Hematopoietic multipotent progenitor cell treated with erythropoietin and hydrocortisone succinate and interleukin-3 and kit ligand, for 4 days (in vitro differentiated cells): ENCODE measurements around the gene DLG5.

ENCODE experiments used
- DNase-seq: peaks from one replicate; pipeline ENCODE4 v3.0.0-alpha.2; 2015

The DLG5 gene, protein sequence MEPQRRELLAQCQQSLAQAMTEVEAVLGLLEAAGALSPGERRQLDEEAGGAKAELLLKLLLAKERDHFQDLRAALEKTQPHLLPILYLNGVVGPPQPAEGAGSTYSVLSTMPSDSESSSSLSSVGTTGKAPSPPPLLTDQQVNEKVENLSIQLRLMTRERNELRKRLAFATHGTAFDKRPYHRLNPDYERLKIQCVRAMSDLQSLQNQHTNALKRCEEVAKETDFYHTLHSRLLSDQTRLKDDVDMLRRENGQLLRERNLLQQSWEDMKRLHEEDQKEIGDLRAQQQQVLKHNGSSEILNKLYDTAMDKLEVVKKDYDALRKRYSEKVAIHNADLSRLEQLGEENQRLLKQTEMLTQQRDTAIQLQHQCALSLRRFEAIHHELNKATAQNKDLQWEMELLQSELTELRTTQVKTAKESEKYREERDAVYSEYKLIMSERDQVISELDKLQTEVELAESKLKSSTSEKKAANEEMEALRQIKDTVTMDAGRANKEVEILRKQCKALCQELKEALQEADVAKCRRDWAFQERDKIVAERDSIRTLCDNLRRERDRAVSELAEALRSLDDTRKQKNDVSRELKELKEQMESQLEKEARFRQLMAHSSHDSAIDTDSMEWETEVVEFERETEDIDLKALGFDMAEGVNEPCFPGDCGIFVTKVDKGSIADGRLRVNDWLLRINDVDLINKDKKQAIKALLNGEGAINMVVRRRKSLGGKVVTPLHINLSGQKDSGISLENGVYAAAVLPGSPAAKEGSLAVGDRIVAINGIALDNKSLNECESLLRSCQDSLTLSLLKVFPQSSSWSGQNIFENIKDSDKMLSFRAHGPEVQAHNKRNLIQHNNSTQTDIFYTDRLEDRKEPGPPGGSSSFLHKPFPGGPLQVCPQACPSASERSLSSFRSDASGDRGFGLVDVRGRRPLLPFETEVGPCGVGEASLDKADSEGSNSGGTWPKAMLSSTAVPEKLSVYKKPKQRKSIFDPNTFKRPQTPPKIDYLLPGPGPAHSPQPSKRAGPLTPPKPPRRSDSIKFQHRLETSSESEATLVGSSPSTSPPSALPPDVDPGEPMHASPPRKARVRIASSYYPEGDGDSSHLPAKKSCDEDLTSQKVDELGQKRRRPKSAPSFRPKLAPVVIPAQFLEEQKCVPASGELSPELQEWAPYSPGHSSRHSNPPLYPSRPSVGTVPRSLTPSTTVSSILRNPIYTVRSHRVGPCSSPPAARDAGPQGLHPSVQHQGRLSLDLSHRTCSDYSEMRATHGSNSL (N-terminal part only)

DNA sequence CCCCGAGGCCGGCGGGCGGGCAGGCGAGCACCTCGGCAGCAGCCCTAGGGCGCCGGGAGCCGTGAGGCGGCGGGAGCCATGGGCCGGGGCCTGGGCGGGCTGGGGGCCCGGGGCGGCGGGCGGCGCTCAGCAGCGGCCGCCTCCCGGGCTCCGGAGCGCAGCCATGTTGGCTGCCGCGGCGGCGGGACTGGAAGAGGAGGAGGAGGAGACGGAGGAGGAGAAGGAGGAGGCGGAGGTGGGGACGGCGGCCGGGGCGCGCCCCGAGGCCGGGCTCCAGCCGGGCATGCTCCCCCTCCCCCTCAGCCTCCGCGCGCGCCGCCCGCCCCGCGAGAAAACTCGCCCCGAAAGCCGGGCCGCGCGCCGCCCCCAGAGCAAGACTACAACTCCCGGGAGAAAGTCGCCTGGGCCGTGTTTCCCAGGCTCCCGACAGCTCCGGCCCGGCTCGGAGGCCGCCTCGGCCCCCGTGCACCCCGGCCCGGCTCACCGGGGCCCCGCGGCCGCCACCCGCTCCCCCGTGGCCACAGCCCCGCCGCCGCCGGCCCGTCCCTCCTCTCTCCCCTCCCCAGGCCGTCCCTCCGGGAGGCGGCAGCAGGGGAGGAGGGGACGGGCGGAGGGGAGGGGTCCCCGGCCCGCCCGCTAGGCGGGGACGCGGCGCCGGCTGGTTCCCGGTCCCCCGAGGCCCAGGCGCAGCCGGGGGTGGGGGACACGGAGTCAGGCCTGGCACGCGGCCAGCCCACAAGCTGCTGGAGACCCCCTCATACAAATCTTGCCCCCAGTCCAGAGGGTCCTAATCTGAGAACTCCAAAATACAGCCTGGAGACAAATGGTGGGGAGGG, at the start of gene DLG5:
Gene DLG5, minus strand, starts transcription at position 190 of the 836 bp plus-strand sequence. CDS start 235 bp downstream, outside the sequence.
- peak; percentile 70 for DNase-seq

DNA sequence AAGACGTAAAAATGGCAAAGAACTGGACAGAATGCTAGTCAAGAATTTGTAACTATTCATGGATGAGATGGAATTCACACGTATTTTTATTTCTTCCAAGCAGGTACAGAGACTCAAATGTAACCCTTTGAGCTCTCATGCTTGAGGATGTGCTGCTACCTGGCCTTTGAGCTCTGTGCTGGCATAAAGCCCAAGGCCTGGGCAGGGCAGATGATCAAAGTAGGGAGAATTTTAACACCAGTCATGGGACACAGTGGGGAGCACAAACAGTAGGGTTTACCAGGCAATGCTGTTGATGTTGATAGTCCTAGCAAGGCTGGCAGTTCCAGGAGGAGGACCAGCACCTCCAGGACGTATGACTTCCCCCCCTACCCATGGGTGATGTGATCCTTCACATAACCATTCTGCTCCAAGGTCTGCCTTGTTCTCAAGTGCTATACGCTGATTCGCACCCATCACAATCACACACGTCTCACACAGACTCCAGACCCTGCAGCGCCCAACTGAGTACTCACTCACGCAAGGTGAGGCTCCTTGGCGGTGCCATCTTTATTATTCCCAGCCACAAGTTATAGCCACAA, 48.6 kb upstream of the DLG5 start:
- no peak for DNase-seq

DNA sequence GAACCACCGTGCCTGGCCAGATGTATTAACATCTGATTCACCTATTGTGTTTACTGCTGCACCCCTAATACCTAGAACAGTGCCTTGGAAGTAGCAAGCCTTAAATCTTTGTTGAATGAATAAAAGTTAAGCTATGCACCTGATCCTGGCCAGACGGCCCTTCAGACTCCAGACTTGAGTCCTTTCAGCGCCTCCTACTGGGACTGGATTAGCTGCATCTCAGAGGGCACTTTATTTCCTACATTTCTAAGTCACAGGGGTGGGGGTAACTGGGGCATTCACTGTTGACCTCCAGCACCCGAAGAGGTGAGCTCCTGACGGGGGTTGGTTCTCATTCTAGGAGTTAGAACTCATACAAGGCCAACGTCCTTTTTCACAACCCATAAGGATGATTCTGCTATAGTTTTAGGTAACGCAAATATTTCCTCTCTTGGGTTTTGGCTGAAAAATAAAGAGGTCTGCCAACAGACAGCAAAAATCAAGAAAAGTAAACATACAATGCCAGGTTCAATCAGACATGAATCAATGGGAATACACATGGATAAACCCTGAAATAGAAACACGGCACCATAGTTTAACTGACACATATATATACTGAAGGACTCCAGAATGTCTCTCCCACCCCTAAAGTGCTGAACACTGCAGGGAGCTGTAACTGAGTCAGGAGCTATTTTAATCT, 48.0 kb upstream of the DLG5 start:
- DNase-seq: peak; percentile 66

DNA sequence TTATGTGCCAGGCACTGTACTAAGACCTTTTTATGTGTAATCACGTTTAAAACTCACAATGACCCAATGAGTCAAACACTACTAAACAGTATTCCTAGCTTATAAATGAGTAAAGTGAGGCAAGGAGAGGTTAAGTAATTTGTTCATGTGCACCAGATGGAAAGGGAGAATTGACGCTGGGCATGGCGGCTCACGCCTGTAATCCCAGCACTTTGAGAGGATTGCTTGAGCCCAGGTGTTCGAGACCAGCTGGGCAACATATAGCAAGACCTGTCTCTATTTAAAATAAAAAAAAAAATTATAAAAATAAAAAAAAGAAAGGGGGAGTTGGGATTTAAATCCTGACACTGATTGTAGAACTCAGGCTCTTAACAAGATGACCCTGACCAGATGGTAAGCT, 46.7 kb upstream of the DLG5 start:
- DNase-seq: no peak

DNA sequence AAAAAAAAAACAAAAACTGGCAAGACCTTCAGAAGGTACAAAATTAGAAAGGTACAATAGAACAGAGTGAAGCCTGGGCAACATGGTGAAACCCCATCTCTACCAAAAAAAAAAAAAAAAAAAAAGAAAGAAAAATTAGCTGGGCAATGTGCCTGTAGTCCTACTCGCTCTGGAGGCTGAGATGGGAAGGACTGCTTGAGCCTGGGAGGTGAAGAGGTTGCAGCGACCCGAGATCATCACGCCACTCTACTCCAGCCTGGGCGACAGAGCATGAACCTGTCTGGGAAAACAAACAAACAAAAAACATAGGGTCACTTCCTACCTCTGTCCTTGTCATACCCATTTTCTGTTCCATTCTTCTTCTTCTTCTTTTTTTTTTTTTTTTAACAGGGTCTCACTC, 45.6 kb upstream of the DLG5 start:
- DNase-seq: no peak

DNA sequence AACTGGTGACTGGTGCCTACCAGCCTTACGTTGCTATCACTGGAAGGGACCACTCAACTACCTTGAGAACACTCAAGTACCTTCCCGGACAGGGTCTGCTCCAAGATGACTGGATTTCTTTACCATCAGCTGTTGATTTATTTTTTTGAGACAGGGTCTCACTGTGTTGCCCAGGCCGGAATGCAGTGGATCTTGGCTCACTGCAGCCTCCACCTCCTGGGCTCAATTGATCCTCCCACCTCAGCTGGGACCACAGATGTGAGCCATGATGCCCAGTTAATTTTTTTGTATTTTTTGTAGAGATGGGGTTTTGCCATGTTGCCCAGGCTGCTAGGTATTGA, 45.2 kb upstream of the DLG5 start:
- DNase-seq: no peak

DNA sequence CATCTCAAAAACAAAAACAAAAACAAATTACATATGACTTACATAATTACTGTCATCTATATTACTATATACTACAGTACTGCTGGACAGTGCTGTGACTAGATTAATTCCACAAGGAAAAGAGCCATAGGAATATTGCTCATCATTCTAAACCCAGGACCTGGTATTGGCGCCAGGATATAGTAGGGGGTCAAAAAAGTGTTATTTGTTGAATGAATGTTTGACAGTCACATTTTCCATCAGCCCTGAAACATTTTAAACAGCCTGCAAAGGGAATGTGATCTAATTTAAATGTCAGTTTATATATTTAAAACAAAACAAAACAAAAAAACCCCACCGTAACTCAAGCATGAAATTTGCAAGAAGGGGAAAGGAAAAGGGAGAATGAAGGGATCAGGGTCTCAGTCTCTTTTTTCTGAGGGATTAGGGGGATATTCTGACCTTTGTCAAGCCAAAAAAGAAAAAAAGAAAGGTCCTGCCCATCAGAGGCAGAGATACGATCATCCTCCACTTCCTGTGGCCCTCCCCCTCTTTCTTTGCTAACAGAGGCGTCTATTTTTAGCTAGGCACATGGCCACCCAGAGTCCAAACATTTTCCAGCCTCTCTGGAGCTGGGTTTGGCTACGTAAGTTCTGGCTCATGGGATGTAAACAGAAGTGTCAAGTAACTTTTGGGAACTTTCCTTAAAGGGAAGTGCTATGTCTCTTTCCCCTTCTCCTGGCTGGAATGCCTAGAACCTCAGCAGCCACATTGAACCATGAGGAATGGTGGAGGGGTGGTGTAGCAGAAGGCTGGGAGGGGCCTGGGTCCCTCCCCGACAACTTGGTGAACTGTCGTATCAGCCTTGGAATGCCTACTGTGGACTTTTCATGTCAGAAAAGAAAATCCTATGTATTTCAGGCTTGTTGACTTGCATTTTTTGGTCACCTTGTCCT, 44.6 kb upstream of the DLG5 start:
- DNase-seq: peak; percentile 81

DNA sequence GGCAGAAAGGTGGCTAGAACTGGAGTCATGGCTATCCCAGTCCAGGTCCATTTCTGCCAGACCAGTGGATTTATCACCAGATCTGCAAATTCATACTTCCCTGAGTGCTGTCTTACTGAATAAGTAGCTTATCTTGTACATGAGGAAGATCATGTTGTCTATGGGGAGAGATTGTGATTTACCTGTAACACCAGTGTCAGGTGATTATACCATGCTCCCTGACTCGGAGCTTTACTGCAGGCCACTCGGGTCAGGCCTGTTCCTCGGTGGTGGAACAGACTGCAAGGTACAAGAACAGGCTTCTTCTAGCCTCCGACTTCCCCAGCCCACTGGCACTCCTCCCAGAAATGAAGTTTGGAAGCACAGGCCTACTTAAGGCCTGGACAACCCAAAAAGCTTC, 42.6 kb upstream of the DLG5 start:
- DNase-seq: no peak

DNA sequence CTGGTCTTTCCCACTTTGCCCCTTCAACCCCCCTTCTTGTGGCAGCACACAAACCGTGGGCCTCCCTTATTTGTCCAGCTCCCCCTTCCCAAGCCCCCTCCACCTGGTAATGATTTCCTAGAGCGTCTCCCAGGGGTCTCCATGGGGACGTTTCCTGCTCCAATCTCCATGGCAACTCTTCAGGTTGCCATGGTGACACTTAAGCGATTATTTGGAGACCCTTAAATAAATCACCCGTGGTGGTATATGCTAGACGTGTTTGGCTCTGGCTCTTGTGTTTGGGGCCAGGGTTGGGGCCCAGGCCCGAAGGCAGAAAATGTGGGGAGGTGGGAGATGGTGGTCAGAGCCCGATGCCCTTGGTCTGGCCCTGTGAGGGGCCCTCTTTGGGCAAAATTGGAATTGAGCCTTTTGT, 41.1 kb upstream of the DLG5 start:
- DNase-seq: no peak

DNA sequence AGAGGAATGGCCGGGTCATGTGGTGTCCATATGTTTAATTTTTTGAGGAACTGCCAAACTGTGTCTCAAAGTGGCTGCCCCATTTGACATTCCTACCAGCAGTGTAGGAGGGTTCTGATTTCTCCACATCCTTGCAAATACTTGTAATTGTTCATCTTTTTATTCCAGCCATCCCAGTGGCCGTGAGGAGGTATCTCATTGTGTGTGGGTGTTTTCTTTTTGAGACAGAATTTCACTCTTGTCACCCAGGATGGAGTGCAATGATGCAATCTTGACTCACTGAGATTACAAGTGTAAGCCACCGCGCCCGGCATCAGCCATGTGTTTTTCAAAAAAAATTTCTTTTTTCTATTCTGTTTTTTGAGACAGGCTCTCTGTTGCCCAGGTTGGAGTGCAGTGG, 38.7 kb upstream of the DLG5 start:
- DNase-seq: no peak

DNA sequence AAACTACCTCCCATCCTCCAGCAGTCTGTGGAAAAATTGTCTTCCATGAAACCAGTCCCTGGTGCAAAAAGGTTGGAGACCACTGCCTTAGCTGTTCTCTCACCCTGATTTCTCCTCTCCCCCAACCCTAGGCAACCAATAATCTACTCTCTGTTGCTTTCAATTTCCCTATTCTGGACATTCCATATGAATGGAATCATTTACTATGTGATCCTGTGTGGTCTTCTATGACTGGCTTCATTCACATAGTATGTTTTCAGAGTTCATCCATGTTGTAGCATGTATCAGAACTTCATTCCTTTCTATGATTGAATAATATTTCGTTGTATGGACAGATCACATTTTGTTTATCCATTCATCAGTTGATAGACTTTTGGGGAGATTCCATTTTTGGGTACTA, 38.3 kb upstream of the DLG5 start:
- no peak for DNase-seq

DNA sequence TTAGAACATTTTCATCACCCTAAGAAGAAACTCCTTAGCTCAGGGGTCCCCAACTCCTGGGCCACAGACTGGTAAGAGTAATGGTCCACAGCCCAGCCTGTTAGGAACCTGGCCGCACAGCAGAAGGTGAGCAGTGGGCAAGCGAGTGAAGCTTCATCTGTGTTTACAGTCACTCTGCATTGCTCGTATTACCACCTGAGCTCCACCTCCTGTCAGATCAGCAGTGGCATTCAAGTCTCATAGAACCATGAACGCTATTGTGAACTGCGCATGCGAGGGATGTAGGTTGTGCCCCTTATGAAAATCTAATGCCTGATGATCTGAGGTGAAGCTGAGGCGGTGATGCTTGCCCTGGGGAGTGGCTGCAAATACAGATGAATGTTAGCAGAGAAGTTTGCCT, 37.3 kb upstream of the DLG5 start:
- no peak for DNase-seq

DNA sequence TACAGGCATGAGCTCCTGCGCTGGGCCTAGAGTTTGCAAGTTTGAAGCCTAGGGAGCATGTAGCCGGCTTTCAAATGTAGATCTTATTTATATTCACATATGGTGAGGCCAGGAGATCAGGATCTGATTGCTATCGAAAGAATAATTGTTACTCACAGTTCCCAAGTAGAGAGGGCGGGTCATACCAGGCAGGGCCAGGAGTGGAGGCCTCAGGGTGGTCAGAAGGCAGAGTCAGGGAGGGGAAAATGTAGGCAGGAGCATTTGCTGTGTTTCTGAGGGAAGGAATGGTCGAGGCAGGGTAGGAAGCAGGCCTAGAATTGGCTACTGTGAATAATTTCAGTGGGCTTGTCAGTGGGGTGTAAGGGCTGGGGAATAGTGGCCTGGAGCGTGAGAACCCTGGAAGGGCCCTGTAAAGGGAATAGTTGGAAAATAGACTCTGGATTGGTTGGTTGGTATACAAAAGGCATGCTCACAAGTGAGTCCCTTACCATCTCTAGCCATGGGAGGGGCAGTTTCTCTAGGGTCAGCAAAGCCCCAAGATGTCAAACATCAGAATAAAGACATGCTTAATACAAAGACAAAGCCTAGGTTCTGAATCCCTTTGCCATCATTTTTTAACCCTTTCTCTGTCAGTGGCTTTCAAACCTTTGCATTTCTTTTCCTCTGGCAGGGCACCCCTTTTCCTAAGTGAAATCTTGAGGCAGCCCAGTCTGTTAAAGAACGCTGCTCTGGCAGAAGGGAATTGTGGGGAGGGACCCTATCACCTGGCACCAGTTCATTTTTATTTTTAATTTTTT, 36.0 kb upstream of the DLG5 start:
- no peak for DNase-seq

DNA sequence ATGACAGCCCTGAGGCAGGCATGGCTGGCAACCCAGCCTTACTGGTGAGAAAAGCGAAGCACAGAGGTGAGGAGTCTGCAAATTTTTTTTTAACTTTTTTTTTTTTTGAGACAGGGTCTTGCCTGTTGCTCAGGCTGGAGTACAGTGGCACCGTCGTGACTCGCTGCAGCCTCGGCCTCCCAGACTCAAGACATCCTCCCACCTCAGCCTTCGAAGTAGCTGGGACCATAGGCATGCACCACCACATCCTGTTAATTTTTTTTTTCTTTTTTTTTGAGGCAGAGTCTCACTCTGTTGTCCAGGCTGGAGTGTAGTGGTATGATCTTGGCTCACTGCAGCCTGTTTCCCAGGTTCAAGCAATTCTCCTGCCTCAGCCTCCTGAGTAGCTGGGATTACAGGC, 35.1 kb upstream of the DLG5 start:
- DNase-seq: no peak

DNA sequence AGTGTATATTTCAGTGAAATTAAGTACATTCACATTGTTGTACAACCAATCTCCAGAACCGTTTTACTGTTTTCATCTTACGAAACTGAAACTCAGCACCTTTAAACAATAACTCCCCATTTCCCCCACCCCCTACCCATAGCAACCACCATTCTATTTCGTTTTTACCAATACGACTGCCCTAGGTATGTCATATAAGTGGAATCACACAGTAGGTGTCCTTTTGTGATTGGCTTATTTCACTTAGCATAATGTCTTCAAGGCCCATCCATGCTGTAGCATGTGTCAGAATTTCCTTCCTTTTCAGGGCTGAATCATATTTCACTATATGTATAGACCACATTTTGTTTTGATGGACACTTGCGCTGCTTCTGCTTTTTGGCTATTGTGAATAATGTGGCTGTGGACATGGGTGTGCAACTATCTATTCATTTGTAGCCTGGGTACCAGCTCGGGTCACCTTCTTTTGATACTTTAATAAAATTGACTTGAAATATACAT, 34.3 kb upstream of the DLG5 start:
- no peak for DNase-seq

DNA sequence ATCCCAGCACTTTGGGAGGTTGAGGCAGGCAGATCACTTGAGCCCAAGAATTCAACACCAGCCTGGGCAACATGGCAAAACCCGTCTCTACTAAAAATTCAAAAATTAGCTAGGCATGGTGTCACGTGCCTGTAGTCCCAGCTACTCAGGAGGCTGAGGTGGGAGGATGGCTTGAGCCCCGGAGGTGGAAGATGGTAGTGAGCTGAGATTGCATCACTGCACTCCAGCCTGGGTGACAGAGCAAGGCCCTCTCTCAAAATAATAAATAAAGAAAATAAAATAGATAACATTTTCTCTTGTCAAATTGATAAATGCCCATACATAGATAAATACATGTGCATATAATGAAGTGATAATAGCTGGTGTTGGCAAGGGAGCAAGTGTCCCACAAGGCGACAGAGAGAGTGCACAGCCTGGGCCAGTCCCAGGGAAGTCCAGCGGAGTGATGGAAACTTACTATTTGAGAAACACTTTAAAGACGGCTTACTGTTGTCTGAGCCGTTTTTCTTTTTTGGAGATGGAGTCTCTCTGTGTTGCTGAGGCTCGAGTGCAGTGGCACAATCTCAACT, 33.4 kb upstream of the DLG5 start:
- DNase-seq: no peak

DNA sequence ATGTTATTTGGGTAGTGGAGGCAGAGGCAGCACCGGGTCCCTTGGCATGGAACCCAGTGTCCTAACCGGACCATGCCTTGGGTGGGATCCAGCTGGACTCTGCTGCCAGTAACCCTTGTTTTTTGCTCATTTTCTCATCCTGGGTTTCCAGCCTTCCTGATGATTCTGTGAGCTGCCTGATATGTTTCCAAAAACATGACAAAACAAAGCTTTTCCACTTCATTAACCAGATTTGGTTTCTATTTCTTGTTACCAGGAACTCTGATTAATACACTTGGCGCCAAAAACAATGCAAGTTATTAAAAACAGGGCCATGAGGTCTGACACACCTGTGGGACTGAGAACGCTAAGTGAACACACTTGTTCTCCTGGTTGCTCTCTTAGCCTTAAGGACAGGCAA, 32.8 kb upstream of the DLG5 start:
- no peak for DNase-seq

DNA sequence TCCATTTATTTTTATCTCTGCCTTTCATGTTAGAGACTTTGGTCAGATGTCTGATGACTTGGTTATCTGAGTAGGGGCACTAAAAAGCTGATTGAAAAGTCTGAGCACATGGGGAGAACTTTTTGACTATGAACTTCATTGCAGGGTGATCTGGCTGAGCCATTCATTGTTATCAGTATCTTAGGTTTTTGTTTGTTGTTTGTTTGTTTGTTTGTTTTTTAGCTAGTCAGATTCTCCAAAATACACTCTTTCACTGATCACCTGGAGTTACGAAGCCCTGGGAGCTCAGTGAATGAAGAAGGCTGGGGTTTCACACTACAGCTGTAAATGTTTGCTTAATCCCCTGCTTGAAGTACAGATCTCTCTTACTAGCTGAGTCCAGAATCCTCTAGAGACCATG, 28.6 kb upstream of the DLG5 start:
- DNase-seq: no peak

DNA sequence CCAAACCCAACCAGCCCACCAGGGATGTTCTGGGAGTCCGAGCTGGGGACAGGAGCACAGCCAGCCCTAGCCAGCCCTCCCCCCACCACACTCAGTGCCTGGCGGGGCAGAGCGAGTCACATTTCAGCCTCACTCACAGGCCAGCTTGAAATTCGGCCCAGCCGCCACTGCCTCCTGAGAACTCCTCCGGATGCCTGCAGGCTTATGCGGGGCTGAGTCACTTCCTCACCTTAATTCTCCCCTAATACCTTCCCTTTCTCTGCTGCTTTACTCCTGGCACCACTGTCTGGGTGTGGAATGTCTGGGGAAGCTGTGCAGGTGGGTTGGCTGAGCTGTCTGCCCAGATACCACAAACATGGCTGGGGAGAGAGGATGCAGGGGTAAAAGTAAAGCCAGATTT, 22.6 kb upstream of the DLG5 start:
- no peak for DNase-seq
